Measurements from ENCODE around the gene SPATA46. TPM values are rescaled to one million over a fixed set of nuclear protein-coding genes. Genes with fewer than 3 reads are reported as not detected.
"Not testable (repeated sequence)": the region's sequence is repeated elsewhere in the genome, so short reads cannot be mapped to it uniquely, and the experiment has no call there.

Gene SPATA46
- not detected for total RNA-seq

- no peak for DNase-seq (ENCODE audit: low spot score)
These were observed at the start of gene SPATA46 for GRCh38 chr1:162376691-162377090. Gene SPATA46, minus strand, starts transcription at chr1:162376854. Its CDS starts 64 bp downstream, at chr1:162376790.

- DNase-seq (ENCODE audit: low spot score), result no peak
These were observed 46.2 kb upstream of the SPATA46 start for GRCh38 chr1:162422662-162423375.

GRCh38 chr1:162421258-162422164, 44.9 kb upstream of the SPATA46 start:
- DNase-seq (ENCODE audit: low spot score), result no peak

GRCh38 chr1:162420120-162420519, 43.5 kb upstream of the SPATA46 start:
- DNase-seq (ENCODE audit: low spot score), result no peak

GRCh38 chr1:162419450-162419931, 42.8 kb upstream of the SPATA46 start:
- DNase-seq (ENCODE audit: low spot score), result peak; percentile 52

GRCh38 chr1:162418584-162418983, 41.9 kb upstream of the SPATA46 start:
- DNase-seq (ENCODE audit: low spot score), result not testable (repeated sequence)

- DNase-seq (ENCODE audit: low spot score), result no peak
These were observed 41.0 kb upstream of the SPATA46 start for GRCh38 chr1:162417650-162418049.

GRCh38 chr1:162416909-162417308, 40.3 kb upstream of the SPATA46 start:
- DNase-seq (ENCODE audit: low spot score), result no peak

GRCh38 chr1:162416215-162416614, 39.6 kb upstream of the SPATA46 start:
- no peak for DNase-seq (ENCODE audit: low spot score)

GRCh38 chr1:162412002-162412401, 35.3 kb upstream of the SPATA46 start, which contains the start of gene SH2D1B:
Gene SH2D1B, minus strand, starts transcription at chr1:162412136. Its CDS starts 120 bp downstream, at chr1:162412016.
- no peak for DNase-seq (ENCODE audit: low spot score)

- no peak for DNase-seq (ENCODE audit: low spot score)
These were observed 30.9 kb upstream of the SPATA46 start for GRCh38 chr1:162407539-162407938.

- no peak for DNase-seq (ENCODE audit: low spot score)
These were observed 30.2 kb upstream of the SPATA46 start for GRCh38 chr1:162406811-162407210.

GRCh38 chr1:162405800-162406199, 29.1 kb upstream of the SPATA46 start:
- no peak for DNase-seq (ENCODE audit: low spot score)

- DNase-seq (ENCODE audit: low spot score), result no peak
These were observed 28.0 kb upstream of the SPATA46 start for GRCh38 chr1:162404550-162405160.

GRCh38 chr1:162400790-162401355, 24.2 kb upstream of the SPATA46 start:
- no peak for DNase-seq (ENCODE audit: low spot score)

- DNase-seq (ENCODE audit: low spot score), result no peak
These were observed 22.4 kb upstream of the SPATA46 start for GRCh38 chr1:162398999-162399580.

- no peak for DNase-seq (ENCODE audit: low spot score)
These were observed 21.4 kb upstream of the SPATA46 start for GRCh38 chr1:162397943-162398560.

- DNase-seq (ENCODE audit: low spot score), result peak; percentile 30
These were observed 20.4 kb upstream of the SPATA46 start for GRCh38 chr1:162397039-162397448.

GRCh38 chr1:162396201-162396906, 19.7 kb upstream of the SPATA46 start:
- no peak for DNase-seq (ENCODE audit: low spot score)

Measured in ureter (tissue), 1 donor.